Activated CD4-positive, alpha-beta T cell treated with anti-CD3 and anti-CD28 coated beads, Interleukin-2, amount 10 ng/mL, durations not matched to agents 7 days and 5 days (primary cell): ENCODE results near the gene PCDHB7. TPM values are rescaled to one million over a fixed set of nuclear protein-coding genes. Genes with fewer than 3 reads are reported as not detected.
"Not testable (repeated sequence)": the region's sequence is repeated elsewhere in the genome, so short reads cannot be mapped to it uniquely, and the experiment has no call there.

Experiments
- CTCF ChIA-PET: fragments of 350-600 bp; sonication (Branson Sonifier 250); formaldehyde crosslinking; loops from one replicate; lab custom pipeline; 2021; ENCODE audit warnings: antibody characterized with exemption; lab: Charles Lee
- POLR2A ChIA-PET: fragments of 350-600 bp; sonication (Branson Sonifier 250); formaldehyde crosslinking; loops from one replicate; lab custom pipeline; 2021; ENCODE audit warnings: antibody characterized with exemption; lab: Charles Lee
- DNase-seq: peaks from one replicate; pipeline ENCODE4 v3.0.0-alpha.2; 2020
- H3K27ac Mint-ChIP-seq: one replicate; pipeline ENCODE4 v1.8.0; 2021; ENCODE audit warnings: mild to moderate bottlenecking, moderate library complexity, mixed read lengths
- H3K27me3 Mint-ChIP-seq: one replicate; pipeline ENCODE4 v1.8.0; 2021; ENCODE audit warnings: mixed read lengths
- H3K36me3 Mint-ChIP-seq: one replicate; pipeline ENCODE4 v1.8.0; 2021; ENCODE audit warnings: low read depth, mixed read lengths
- H3K4me1 Mint-ChIP-seq: one replicate; pipeline ENCODE4 v1.8.0; 2021; ENCODE audit warnings: mixed read lengths
- H3K4me3 Mint-ChIP-seq: one replicate; pipeline ENCODE4 v1.8.0; 2021; ENCODE audit warnings: mild to moderate bottlenecking, moderate library complexity, mixed read lengths
- H3K9me3 Mint-ChIP-seq: one replicate; pipeline ENCODE4 v1.8.0; 2021; ENCODE audit warnings: mixed read lengths
- total RNA-seq, 2 experiments: library from RNA; stranded (reverse); gene quantifications; one replicate each; pipeline ENCODE4 v1.2.3, GENCODE V29; 2021

PCDHB7 gene
- total RNA-seq, 2 experiments from 2014 or later: not detected

DNA sequence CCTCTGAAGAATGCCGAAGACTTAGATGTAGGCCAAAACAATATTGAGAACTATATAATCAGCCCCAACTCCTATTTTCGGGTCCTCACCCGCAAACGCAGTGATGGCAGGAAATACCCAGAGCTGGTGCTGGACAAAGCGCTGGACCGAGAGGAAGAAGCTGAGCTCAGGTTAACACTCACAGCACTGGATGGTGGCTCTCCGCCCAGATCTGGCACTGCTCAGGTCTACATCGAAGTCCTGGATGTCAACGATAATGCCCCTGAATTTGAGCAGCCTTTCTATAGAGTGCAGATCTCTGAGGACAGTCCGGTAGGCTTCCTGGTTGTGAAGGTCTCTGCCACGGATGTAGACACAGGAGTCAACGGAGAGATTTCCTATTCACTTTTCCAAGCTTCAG, 42.1 kb downstream of the PCDHB7 start:
- DNase-seq, H3K4me3 Mint-ChIP-seq, H3K36me3 Mint-ChIP-seq, H3K4me1 Mint-ChIP-seq, H3K27ac Mint-ChIP-seq, POLR2A ChIA-PET: not testable (repeated sequence)
- CTCF ChIA-PET: interaction anchor here (0.6 kb wide), 1 partner anchor 9 kb away, joined by 3 read pairs; the partner anchor contains the start of gene PCDHB14
- H3K27me3 Mint-ChIP-seq: peaks cover 15% of the 10 kb centered on the region
- peaks cover 14% of the 10 kb centered on the region for H3K9me3 Mint-ChIP-seq

DNA sequence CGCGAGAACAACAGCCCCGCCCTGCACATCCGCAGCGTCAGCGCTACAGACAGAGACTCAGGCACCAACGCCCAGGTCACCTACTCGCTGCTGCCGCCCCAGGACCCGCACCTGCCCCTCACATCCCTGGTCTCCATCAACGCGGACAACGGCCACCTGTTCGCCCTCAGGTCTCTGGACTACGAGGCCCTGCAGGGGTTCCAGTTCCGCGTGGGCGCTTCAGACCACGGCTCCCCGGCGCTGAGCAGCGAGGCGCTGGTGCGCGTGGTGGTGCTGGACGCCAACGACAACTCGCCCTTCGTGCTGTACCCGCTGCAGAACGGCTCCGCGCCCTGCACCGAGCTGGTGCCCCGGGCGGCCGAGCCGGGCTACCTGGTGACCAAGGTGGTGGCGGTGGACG, 43.1 kb downstream of the PCDHB7 start:
- CTCF ChIA-PET: not testable (repeated sequence)
- peaks cover 16% of the 10 kb centered on the region for H3K9me3 Mint-ChIP-seq

DNA sequence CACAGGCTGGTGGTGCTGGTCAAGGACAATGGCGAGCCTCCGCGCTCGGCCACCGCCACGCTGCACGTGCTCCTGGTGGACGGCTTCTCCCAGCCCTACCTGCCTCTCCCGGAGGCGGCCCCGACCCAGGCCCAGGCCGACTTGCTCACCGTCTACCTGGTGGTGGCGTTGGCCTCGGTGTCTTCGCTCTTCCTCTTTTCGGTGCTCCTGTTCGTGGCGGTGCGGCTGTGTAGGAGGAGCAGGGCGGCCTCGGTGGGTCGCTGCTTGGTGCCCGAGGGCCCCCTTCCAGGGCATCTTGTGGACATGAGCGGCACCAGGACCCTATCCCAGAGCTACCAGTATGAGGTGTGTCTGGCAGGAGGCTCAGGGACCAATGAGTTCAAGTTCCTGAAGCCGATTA, 43.6 kb downstream of the PCDHB7 start:
- H3K4me3 Mint-ChIP-seq, POLR2A ChIA-PET, H3K4me1 Mint-ChIP-seq, H3K27ac Mint-ChIP-seq, CTCF ChIA-PET, DNase-seq, H3K36me3 Mint-ChIP-seq: not testable (repeated sequence)
- H3K27me3 Mint-ChIP-seq: peaks cover 12% of the 10 kb centered on the region
- peaks cover 16% of the 10 kb centered on the region for H3K9me3 Mint-ChIP-seq

More for the DNA sequence above, 43.1 kb downstream of the PCDHB7 start:
- H3K36me3 Mint-ChIP-seq, H3K4me1 Mint-ChIP-seq, DNase-seq, H3K4me3 Mint-ChIP-seq, POLR2A ChIA-PET, H3K27ac Mint-ChIP-seq: not testable (repeated sequence)
- H3K27me3 Mint-ChIP-seq: peaks cover 12% of the 10 kb centered on the region

DNA sequence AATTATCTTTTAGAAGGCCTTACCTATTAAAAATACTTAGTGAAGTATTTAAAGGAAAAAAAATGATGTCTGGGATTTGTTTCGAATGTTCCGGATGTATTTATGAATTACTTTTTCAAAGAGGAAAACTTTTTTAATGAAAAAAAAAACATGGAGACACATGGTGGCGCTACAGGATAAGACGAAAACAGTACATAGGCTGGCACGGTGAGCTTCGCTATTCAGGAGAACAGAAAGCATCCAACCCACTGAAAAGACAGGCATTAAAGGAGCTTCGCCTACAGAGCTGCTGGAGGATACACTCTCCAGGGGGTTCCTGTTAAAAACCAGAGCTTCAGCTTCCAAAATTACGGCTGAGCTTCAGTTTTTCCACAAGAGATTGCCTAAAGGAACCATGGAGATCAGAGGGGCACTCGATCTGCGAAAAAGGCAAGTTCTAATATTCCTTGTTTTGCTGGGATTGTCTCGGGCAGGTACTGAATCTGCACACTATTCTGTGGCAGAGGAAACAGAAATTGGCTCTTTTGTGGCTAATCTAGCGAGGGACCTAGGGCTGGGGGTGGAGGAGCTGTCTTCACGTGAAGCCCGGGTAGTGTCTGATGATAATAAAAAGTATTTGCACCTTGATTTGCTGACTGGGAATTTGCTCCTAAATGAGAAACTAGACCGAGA, 50.8 kb downstream of the PCDHB7 start, which contains the start of gene PCDHB14:
Gene PCDHB14, plus strand, starts transcription at position 232 of the 672 bp plus-strand sequence. Its CDS starts 163 bp downstream, at position 395.
- POLR2A ChIA-PET: no interaction called here
- DNase-seq: no peak

DNA sequence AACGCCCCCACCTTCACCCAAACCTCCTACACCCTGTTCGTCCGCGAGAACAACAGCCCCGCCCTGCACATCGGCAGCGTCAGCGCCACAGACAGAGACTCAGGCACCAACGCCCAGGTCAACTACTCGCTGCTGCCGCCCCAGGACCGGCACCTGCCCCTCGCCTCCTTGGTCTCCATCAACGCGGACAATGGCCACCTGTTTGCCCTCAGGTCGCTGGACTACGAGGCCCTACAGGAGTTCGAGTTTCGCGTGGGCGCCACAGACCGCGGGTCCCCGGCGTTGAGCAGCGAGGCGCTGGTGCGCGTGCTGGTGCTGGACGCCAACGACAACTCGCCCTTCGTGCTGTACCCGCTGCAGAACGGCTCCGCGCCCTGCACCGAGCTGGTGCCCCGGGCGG, 52.4 kb downstream of the PCDHB7 start:
- H3K27ac Mint-ChIP-seq, H3K4me3 Mint-ChIP-seq, DNase-seq, POLR2A ChIA-PET, H3K4me1 Mint-ChIP-seq, H3K9me3 Mint-ChIP-seq, CTCF ChIA-PET, H3K36me3 Mint-ChIP-seq: not testable (repeated sequence)
- H3K27me3 Mint-ChIP-seq: peaks cover 13% of the 10 kb centered on the region

More for the DNA sequence above, 50.8 kb downstream of the PCDHB7 start, which contains the start of gene PCDHB14:
- Mint-ChIP-seq H3K36me3 (no peaks in the 10 kb centered on the region), H3K27ac (no peak within 1 kb of the TSS), H3K4me1 (no peaks in the 10 kb centered on the region), H3K27me3 (peaks cover 13% of the 10 kb centered on the region), H3K9me3 (peaks cover 14% of the 10 kb centered on the region), H3K4me3 (no peak within 1 kb of the TSS)
- CTCF ChIA-PET: interaction anchor here (0.6 to 1.2 kb wide), 3 partner anchors 9 to 62 kb away, joined by 3 to 4 read pairs (median 3); partner anchors contain the start of gene PCDHB15

DNA sequence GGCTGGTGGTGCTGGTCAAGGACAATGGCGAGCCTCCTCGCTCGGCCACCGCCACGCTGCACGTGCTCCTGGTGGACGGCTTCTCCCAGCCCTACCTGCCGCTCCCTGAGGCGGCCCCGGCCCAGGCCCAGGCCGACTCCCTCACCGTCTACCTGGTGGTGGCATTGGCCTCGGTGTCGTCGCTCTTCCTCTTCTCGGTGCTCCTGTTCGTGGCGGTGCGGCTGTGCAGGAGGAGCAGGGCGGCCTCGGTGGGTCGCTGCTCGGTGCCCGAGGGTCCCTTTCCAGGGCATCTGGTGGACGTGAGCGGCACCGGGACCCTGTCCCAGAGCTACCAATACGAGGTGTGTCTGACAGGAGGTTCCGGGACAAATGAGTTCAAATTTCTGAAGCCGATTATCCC, 53.0 kb downstream of the PCDHB7 start:
- POLR2A ChIA-PET, H3K27ac Mint-ChIP-seq, H3K36me3 Mint-ChIP-seq, H3K4me3 Mint-ChIP-seq, H3K4me1 Mint-ChIP-seq, H3K9me3 Mint-ChIP-seq, CTCF ChIA-PET, DNase-seq: not testable (repeated sequence)
- peaks cover 13% of the 10 kb centered on the region for H3K27me3 Mint-ChIP-seq

Other genes with a start within 250 kb of the PCDHB7 start
- gene PCDHAC1, start 246.3 kb upstream of the PCDHB7 start, total RNA-seq: not detected
- gene PCDHAC2, start 206.2 kb upstream of the PCDHB7 start, total RNA-seq: not detected
- gene PCDHB1, start 121.3 kb upstream of the PCDHB7 start, total RNA-seq: not detected
- not detected for gene PCDHB2, start 78.0 kb upstream of the PCDHB7 start, total RNA-seq
- gene PCDHB3, start 72.2 kb upstream of the PCDHB7 start, total RNA-seq: not detected
- not detected for gene PCDHB4, start 50.8 kb upstream of the PCDHB7 start, total RNA-seq
- not detected for gene PCDHB5, start 37.4 kb upstream of the PCDHB7 start, total RNA-seq
- not detected for gene PCDHB6, start 22.6 kb upstream of the PCDHB7 start, total RNA-seq
- not detected for gene PCDHB8, start 5.1 kb downstream of the PCDHB7 start, total RNA-seq
- gene PCDHB16, start 9.7 kb downstream of the PCDHB7 start, total RNA-seq: not detected
- not detected for gene PCDHB9, start 14.5 kb downstream of the PCDHB7 start, total RNA-seq
- gene PCDHB10, start 19.7 kb downstream of the PCDHB7 start, total RNA-seq: not detected
- gene PCDHB11, start 27.0 kb downstream of the PCDHB7 start, total RNA-seq: not detected
- not detected for gene PCDHB12, start 36.1 kb downstream of the PCDHB7 start, total RNA-seq
- gene PCDHB13, start 41.3 kb downstream of the PCDHB7 start, total RNA-seq: not detected
- not detected for gene PCDHB14, start 50.7 kb downstream of the PCDHB7 start, total RNA-seq
- not detected for gene PCDHB15, start 72.8 kb downstream of the PCDHB7 start, total RNA-seq
- under 1 TPM; 0.42 to 0.52 TPM for gene SLC25A2, start 131.4 kb downstream of the PCDHB7 start, total RNA-seq
- gene TAF7, start 148.1 kb downstream of the PCDHB7 start, total RNA-seq: 10 to 100 TPM; 62.1 to 63.3 TPM
- gene PCDHGA1, start 157.9 kb downstream of the PCDHB7 start, total RNA-seq: under 1 TPM; 0.04 to 0.05 TPM
- gene PCDHGA2, start 166.1 kb downstream of the PCDHB7 start, total RNA-seq: not detected
- not detected for gene PCDHGA3, start 171.2 kb downstream of the PCDHB7 start, total RNA-seq
- gene PCDHGB1, start 177.5 kb downstream of the PCDHB7 start, total RNA-seq: not detected
- gene PCDHGA4, start 182.4 kb downstream of the PCDHB7 start, total RNA-seq: not detected
- under 1 TPM; 0.08 to 0.10 TPM for gene PCDHGB2, start 187.3 kb downstream of the PCDHB7 start, total RNA-seq
- under 1 TPM in 1 of 2 experiments, not detected in 1; 0.05 TPM for gene PCDHGA5, start 191.5 kb downstream of the PCDHB7 start, total RNA-seq
- under 1 TPM in 1 of 2 experiments, not detected in 1; 0.12 TPM for gene PCDHGB3, start 197.6 kb downstream of the PCDHB7 start, total RNA-seq
- gene PCDHGA6, start 201.2 kb downstream of the PCDHB7 start, total RNA-seq: not detected
- not detected for gene PCDHGA7, start 210.1 kb downstream of the PCDHB7 start, total RNA-seq
- gene PCDHGB4, start 215.1 kb downstream of the PCDHB7 start, total RNA-seq: not detected
- not detected for gene PCDHGA8, start 220.0 kb downstream of the PCDHB7 start, total RNA-seq
- not detected for gene PCDHGB5, start 225.3 kb downstream of the PCDHB7 start, total RNA-seq
- gene PCDHGA9, start 230.1 kb downstream of the PCDHB7 start, total RNA-seq: not detected
- gene PCDHGB6, start 235.4 kb downstream of the PCDHB7 start, total RNA-seq: under 1 TPM in 1 of 2 experiments, not detected in 1; 0.04 TPM
- not detected for gene PCDHGA10, start 240.3 kb downstream of the PCDHB7 start, total RNA-seq
- under 1 TPM in 1 of 2 experiments, not detected in 1; 0.07 TPM for gene PCDHGB7, start 245.0 kb downstream of the PCDHB7 start, total RNA-seq
- gene PCDHGA11, start 248.4 kb downstream of the PCDHB7 start, total RNA-seq: not detected